Natural killer cell (primary cell): ENCODE results near the gene NFKBIB. TPM values are rescaled to one million over a fixed set of nuclear protein-coding genes. Genes with fewer than 3 reads are reported as not detected.
A peak's percentile ranks its signal among the peaks of the same experiment; 100 is the strongest.

Experiments
- ATAC-seq, 3 donors: fragments of 150-1000 bp in 2 of 3; fragments of 200-7000 bp in 1 of 3; cut with Tn5 transposase; 1 replicate in 1 of 3; 2 replicates in 2 of 3; pipeline ENCODE4 v1.10.0; 2021; ENCODE audit warnings: mild to moderate bottlenecking in 2 of 3, moderate library complexity in 2 of 3
- DNase-seq, 2 donors: peaks; one replicate each; pipeline versions ENCODE4 v3.0.0 to v3.0.0-alpha.2; 2013 to 2021; ENCODE audit warnings: mixed read lengths in 1 of 2
- H3K27ac ChIP-seq: one replicate; pipeline ENCODE4 v1.5.1; 2013; ENCODE audit warnings: mild to moderate bottlenecking, low read length
- H3K27me3 ChIP-seq: one replicate; pipeline ENCODE4 v1.6.1; 2013; ENCODE audit warnings: low read length; ENCODE audit not compliant: control insufficient read depth, insufficient read depth
- H3K36me3 ChIP-seq: one replicate; pipeline ENCODE4 v1.6.1; 2013; ENCODE audit warnings: low read length; ENCODE audit not compliant: control insufficient read depth, insufficient read depth
- H3K4me1 ChIP-seq: one replicate; pipeline ENCODE4 v1.6.1; 2013; ENCODE audit warnings: low read length; ENCODE audit not compliant: control insufficient read depth, insufficient read depth
- H3K4me3 ChIP-seq: one replicate; pipeline ENCODE4 v1.5.1; 2013; ENCODE audit warnings: low read length
- H3K9me3 ChIP-seq: one replicate; pipeline ENCODE4 v1.6.1; 2013; ENCODE audit warnings: low read length; ENCODE audit not compliant: control insufficient read depth, insufficient read depth
- H3K27ac Mint-ChIP-seq, 2 donors: one replicate each; pipeline ENCODE4 v1.8.0; 2022; ENCODE audit warnings: mild to moderate bottlenecking in 2 of 2, mixed read lengths in 2 of 2, moderate library complexity in 1 of 2
- H3K27me3 Mint-ChIP-seq, 2 donors: one replicate each; pipeline ENCODE4 v1.8.0; 2022; ENCODE audit warnings: low read depth in 2 of 2, mixed read lengths in 2 of 2
- H3K36me3 Mint-ChIP-seq: one replicate; pipeline ENCODE4 v1.8.0; 2022; ENCODE audit warnings: mixed read lengths
- H3K4me1 Mint-ChIP-seq, 2 donors: one replicate each; pipeline ENCODE4 v1.8.0; 2022; ENCODE audit warnings: mixed read lengths in 2 of 2
- H3K4me3 Mint-ChIP-seq: one replicate; pipeline ENCODE4 v1.8.0; 2022; ENCODE audit warnings: mild to moderate bottlenecking, moderate library complexity, mixed read lengths
- H3K9me3 Mint-ChIP-seq, 2 donors: one replicate each; pipeline ENCODE4 v1.8.0; 2022; ENCODE audit warnings: mixed read lengths in 2 of 2
- CTCF ChIP-seq: fragments of 200-600 bp; IDR thresholded peaks from one replicate; pipeline ENCODE4 v1.8.0; 2022; ENCODE audit warnings: antibody characterized with exemption
- WGBS: methylation state at CpG from one replicate; pipeline ENCODE4 v1.1.7; 2013; ENCODE audit warnings: missing lambda C conversion rate; ENCODE audit not compliant: insufficient coverage; 5-methylcytosine and 5-hydroxymethylcytosine counted together
- intact Hi-C: fragments of 100-400 bp; cut with micrococcal nuclease; formaldehyde crosslinking; loops from one replicate; pipeline ENCODE4 v1.14.2; 2022
- total RNA-seq, 4 donors: library from RNA; stranded (reverse); fragments of 120-200 nt in 1 of 4; gene quantifications; one replicate each; pipeline versions ENCODE4 v1.2.3 to v1.2.4, GENCODE V29; 2013 to 2022

The NFKBIB gene
- total RNA-seq, 3 donors from 2014 or later (not counting 1 experiment from before 2014, with no cell fraction given), result 78.0 to 125 (median 118) TPM

GRCh38 chr19:38901683-38902082 is 1.9 kb downstream of the NFKBIB start:
- peaks cover 4% of the 10 kb centered on the region for H3K9me3 ChIP-seq
- intact Hi-C loops, result no loop called here
- peaks cover 52% of the 10 kb centered on the region in 2 donors for H3K4me1 Mint-ChIP-seq
- no peak overlapping the region for H3K27ac ChIP-seq
- no peak for ATAC-seq
- H3K9me3 Mint-ChIP-seq, result no peaks in the 10 kb centered on the region
- no peaks in the 10 kb centered on the region for H3K27me3 ChIP-seq
- H3K27ac Mint-ChIP-seq, result peak overlapping the region; percentile 23 to 33
- H3K27me3 Mint-ChIP-seq, result no peaks in the 10 kb centered on the region
- WGBS, result 100% methylated on average over 1 of the region's 1 CpG
- peaks cover 30% of the 10 kb centered on the region for H3K4me1 ChIP-seq
- H3K4me3 Mint-ChIP-seq, result peak overlapping the region; percentile 67
- no peaks in the 10 kb centered on the region for H3K36me3 Mint-ChIP-seq
- H3K36me3 ChIP-seq, result peaks cover 14% of the 10 kb centered on the region
- H3K4me3 ChIP-seq, result no peak overlapping the region
- no peak for TF ChIP-seq CTCF
- no peak for DNase-seq

DNA sequence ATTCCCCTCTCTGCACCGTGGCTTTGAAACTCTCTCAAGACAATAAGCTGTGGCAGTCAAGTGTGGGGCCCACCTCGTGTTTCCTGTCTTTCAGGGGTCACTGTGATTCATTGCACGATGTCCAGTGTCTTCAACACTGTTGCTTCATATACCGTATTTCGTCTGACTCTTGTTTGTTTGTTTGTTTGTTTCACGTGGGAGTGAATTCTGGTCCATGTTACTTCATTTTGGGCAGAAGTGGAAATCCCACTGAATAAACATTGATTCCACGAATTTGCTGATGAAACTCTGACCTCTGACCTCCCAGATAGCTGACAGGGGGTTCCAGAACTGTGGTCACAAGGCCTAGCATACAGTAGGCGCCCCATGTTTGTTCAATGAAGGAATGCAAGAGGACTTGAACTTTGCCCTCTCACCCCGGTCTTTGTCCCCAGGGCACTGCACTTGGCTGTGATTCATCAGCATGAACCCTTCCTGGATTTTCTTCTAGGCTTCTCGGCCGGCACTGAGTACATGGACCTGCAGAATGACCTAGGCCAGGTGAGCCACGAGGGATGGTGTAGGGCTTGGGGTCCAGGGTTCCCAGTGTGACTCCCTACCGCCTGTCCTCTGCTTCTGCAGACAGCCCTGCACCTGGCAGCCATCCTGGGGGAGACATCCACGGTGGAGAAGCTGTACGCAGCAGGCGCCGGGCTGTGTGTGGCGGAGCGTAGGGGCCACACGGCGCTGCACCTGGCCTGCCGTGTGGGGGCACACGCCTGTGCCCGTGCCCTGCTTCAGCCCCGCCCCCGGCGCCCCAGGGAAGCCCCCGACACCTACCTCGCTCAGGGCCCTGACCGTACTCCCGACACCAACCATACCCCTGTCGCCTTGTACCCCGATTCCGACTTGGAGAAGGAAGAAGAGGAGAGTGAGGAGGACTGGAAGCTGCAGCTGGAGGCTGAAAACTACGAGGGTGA is 5.1 kb downstream of the NFKBIB start:
- peaks cover 4% of the 10 kb centered on the region for H3K9me3 ChIP-seq
- Mint-ChIP-seq H3K9me3 (no peaks in the 10 kb centered on the region), H3K27ac (peak overlapping the region; percentile 43 to 76), H3K27me3 (no peaks in the 10 kb centered on the region), H3K4me1 (peaks cover 34 to 44% of the 10 kb centered on the region in 2 donors), H3K4me3 (no peak overlapping the region), H3K36me3 (no peaks in the 10 kb centered on the region)
- H3K36me3 ChIP-seq, result peaks cover 27% of the 10 kb centered on the region
- ATAC-seq, result no peak
- TF ChIP-seq CTCF, result no peak
- no peaks in the 10 kb centered on the region for H3K27me3 ChIP-seq
- H3K4me1 ChIP-seq, result peaks cover 25% of the 10 kb centered on the region
- WGBS, result 91% methylated on average over 35 of the region's 35 CpGs
- DNase-seq, result no peak
- no peak overlapping the region for H3K27ac ChIP-seq
- no peak overlapping the region for H3K4me3 ChIP-seq
- intact Hi-C loops, result no loop called here

DNA sequence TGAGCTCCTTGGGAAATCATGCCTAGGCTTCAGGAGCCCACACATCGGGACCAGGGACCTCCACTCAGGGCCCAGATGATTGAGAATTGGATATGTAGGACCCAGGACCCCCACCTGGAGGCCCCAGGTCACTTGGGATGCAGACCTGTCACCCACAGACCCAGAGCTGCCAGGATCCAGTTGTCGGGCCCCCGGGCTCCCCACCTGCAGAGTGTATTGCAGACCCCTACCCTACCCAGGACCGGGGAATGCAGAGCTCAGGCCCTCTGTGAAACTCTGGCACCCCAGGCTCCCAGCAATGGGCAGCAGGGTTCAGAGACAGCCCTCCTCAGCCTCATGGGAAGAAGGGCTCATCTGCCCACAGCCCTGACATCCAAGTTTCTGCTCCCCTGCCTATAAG is 5.9 kb downstream of the NFKBIB start:
- no peak for ATAC-seq
- Mint-ChIP-seq H3K27ac (peak overlapping the region in 1 of 2 donors; percentile 43), H3K4me3 (no peak overlapping the region), H3K9me3 (no peaks in the 10 kb centered on the region), H3K36me3 (no peaks in the 10 kb centered on the region), H3K4me1 (peaks cover 28 to 41% of the 10 kb centered on the region in 2 donors), H3K27me3 (no peaks in the 10 kb centered on the region)
- WGBS, result 92% methylated on average over 4 of the region's 4 CpGs
- intact Hi-C loops, result no loop called here
- Histone ChIP-seq H3K4me1 (peaks cover 31% of the 10 kb centered on the region), H3K27me3 (no peaks in the 10 kb centered on the region), H3K36me3 (peaks cover 27% of the 10 kb centered on the region), H3K27ac (no peak overlapping the region), H3K9me3 (peaks cover 4% of the 10 kb centered on the region), H3K4me3 (no peak overlapping the region)
- no peak for DNase-seq
- TF ChIP-seq CTCF, result no peak
